Thymus (tissue), 11 donors: ENCODE results near the gene SNU13. TPM values are rescaled to one million over a fixed set of nuclear protein-coding genes. Genes with fewer than 3 reads are reported as not detected.
"Not testable (repeated sequence)": the region's sequence is repeated elsewhere in the genome, so short reads cannot be mapped to it uniquely, and the experiment has no call there.

Experiments used
- DNase-seq, 9 donors: peaks; one replicate each; pipeline ENCODE4 v3.0.0-alpha.2; 2013; ENCODE audit warnings: low spot score in 9 of 9, low read depth in 6 of 9, missing footprints in 1 of 9
- H3K27ac ChIP-seq, 2 donors: one replicate each; pipeline ENCODE4 v1.5.1; 2013; ENCODE audit warnings: control low read depth in 1 of 2, low read depth in 1 of 2, low read length in 1 of 2, mild to moderate bottlenecking in 1 of 2, moderate library complexity in 1 of 2
- H3K27me3 ChIP-seq, 2 donors: one replicate each; pipeline ENCODE4 v1.5.1; 2013; ENCODE audit warnings: low read length in 1 of 2; ENCODE audit not compliant: control insufficient read depth in 2 of 2, insufficient read depth in 1 of 2
- H3K36me3 ChIP-seq, 2 donors: one replicate each; pipeline ENCODE4 v1.5.1; 2013; ENCODE audit warnings: low read length in 1 of 2, mild to moderate bottlenecking in 1 of 2, moderate library complexity in 1 of 2; ENCODE audit not compliant: control insufficient read depth in 2 of 2, insufficient read depth in 2 of 2
- H3K4me1 ChIP-seq, 2 donors: one replicate each; pipeline ENCODE4 v1.5.1; 2013; ENCODE audit warnings: low read length in 2 of 2; ENCODE audit not compliant: control insufficient read depth in 2 of 2, insufficient read depth in 2 of 2
- H3K4me3 ChIP-seq, 2 donors: one replicate each; pipeline ENCODE4 v1.5.1; 2013; ENCODE audit warnings: low read length in 2 of 2, control low read depth in 1 of 2, mild to moderate bottlenecking in 1 of 2
- H3K9me3 ChIP-seq, 2 donors: one replicate each; pipeline ENCODE4 v1.5.1; 2013; ENCODE audit warnings: low read length in 1 of 2, mild to moderate bottlenecking in 1 of 2; ENCODE audit not compliant: control insufficient read depth in 2 of 2, insufficient read depth in 1 of 2
- WGBS: extraction: QIAGEN DNeasy Blood & Tissue Kit; methylation state at CpG from one replicate; pipeline ENCODE4 v1.1.7; 2013; 5-methylcytosine and 5-hydroxymethylcytosine counted together
- polyA plus RNA-seq: library from polyadenylated mRNA; stranded (reverse); fragments of 200-250 nt; gene quantifications from one replicate; pipeline ENCODE4 v1.2.3, GENCODE V29; 2013
- total RNA-seq: library from RNA; stranded (reverse); fragments of 120-200 nt; gene quantifications from one replicate; pipeline ENCODE4 v1.2.4, GENCODE V29; 2013
- donor health status: healthy.

SNU13 gene
- total and polyA plus RNA-seq, 2 donors = 121 to 130 TPM

- not testable (repeated sequence) for H3K27me3 ChIP-seq, H3K4me3 ChIP-seq, H3K4me1 ChIP-seq, H3K27ac ChIP-seq, DNase-seq, H3K9me3 ChIP-seq
- peaks cover 28 to 33% of the 10 kb centered on the region in 2 donors for H3K36me3 ChIP-seq
- WGBS = 98% methylated on average over 10 of the region's 10 CpGs
Observed at GRCh38 chr22:41672096-41672495, 16.6 kb downstream of the SNU13 start.

DNA sequence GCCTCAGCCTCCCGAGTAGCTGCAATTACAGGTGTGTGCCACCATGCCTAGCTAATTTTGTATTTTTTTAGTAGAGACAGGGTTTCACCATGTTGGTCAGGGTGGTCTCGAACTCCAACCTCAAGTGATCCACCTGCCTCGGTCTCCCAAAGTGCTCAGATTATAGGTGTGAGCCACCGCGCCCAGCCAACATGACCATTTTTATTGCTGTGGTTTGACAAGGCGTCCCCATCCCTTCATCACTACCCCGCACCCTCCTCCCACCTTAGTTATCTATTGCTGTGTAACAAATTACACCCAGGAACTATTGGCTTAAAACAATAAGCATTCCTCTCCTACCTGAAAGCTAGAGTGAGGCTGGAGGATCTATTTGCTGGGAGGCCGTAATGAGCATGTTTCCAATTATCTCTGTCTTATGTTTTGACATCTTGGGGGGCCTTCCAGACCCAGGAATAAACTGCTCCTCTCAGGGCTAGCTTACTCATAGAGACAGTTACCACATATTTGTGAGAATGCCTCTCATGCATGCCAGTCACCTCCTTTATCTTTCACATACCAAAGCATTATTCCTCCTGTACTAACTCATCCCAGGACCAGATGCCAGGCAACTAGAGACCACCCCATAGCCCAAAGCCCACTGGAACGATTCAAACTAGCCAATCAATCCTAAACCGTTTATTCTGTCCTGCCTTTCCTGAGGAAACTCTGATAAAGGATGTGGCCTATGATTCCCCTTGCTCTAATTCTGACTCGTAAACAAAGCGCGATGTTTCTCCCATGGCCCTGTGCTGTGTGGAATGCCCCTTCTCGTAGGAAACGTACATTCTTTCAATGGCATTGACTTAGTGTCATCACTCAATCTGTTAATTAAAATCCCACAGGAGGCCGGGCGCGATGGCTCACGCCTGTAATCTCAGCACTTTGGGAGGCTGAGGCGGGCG lies 19.4 kb downstream of the SNU13 start:
- 96% methylated on average over 21 of the region's 21 CpGs for WGBS
- no peaks in the 10 kb centered on the region for H3K9me3 ChIP-seq
- DNase-seq = no peak
- no peaks in the 10 kb centered on the region for H3K27me3 ChIP-seq
- peaks cover 3 to 18% of the 10 kb centered on the region in 2 donors for H3K4me1 ChIP-seq
- peaks cover 22 to 26% of the 10 kb centered on the region in 2 donors for H3K36me3 ChIP-seq
- H3K27ac ChIP-seq = no peak overlapping the region
- no peak overlapping the region for H3K4me3 ChIP-seq

DNA sequence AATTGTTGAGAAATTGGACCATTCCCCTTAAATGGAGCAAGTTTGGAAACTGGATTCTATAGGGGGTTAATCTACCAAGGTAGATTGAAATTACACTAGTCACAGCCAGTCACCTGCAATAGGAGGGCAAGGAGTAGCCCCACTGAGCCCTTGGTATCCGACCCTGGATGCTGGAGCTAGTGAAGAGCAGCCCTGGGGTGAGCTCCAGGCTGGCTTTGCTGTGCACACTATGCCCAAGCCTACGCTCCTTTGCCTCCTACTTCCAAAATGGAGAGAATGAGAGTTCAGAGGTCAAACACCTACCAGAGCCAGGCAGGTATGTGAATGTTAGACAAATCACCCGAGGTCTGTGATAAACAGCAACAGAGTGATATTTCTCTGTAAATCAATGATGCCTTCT lies 23.7 kb downstream of the SNU13 start:
- Histone ChIP-seq H3K27me3 (no peaks in the 10 kb centered on the region), H3K27ac (peak overlapping the region in 1 of 2 donors; percentile 47), H3K4me1 (peaks cover 3 to 18% of the 10 kb centered on the region in 2 donors), H3K9me3 (no peaks in the 10 kb centered on the region), H3K4me3 (no peak overlapping the region), H3K36me3 (peaks cover 42 to 54% of the 10 kb centered on the region in 2 donors)
- 97% methylated on average over 3 of the region's 3 CpGs for WGBS
- no peak for DNase-seq

GRCh38 chr22:41664490-41664889 lies 24.2 kb downstream of the SNU13 start:
- DNase-seq = no peak
- no peak overlapping the region for H3K4me3 ChIP-seq
- H3K4me1 ChIP-seq = peaks cover 3 to 18% of the 10 kb centered on the region in 2 donors
- peaks cover 46 to 58% of the 10 kb centered on the region in 2 donors for H3K36me3 ChIP-seq
- no peaks in the 10 kb centered on the region for H3K9me3 ChIP-seq
- no peaks in the 10 kb centered on the region for H3K27me3 ChIP-seq
- no peak overlapping the region for H3K27ac ChIP-seq

DNA sequence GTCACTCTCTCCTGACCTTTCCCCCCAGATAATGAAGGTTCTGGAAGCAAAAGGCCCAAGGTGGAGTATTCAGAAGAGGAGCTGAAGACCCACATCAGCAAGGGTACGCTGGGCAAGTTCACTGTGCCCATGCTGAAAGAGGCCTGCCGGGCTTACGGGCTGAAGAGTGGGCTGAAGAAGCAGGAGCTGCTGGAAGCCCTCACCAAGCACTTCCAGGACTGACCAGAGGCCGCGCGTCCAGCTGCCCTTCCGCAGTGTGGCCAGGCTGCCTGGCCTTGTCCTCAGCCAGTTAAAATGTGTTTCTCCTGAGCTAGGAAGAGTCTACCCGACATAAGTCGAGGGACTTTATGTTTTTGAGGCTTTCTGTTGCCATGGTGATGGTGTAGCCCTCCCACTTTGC lies 25.1 kb downstream of the SNU13 start:
- Histone ChIP-seq H3K4me1 (peaks cover 3 to 18% of the 10 kb centered on the region in 2 donors), H3K36me3 (peaks cover 55 to 67% of the 10 kb centered on the region in 2 donors)
- H3K27ac ChIP-seq, H3K4me3 ChIP-seq, DNase-seq, H3K27me3 ChIP-seq, H3K9me3 ChIP-seq: not testable (repeated sequence)
- 93% methylated on average over 9 of the region's 9 CpGs for WGBS

GRCh38 chr22:41661713-41662112 lies 27.0 kb downstream of the SNU13 start:
- 98% methylated on average over 2 of the region's 2 CpGs for WGBS
- DNase-seq = no peak
- peaks cover 68 to 84% of the 10 kb centered on the region in 2 donors for H3K36me3 ChIP-seq
- no peak overlapping the region for H3K27ac ChIP-seq
- H3K27me3 ChIP-seq = no peaks in the 10 kb centered on the region
- H3K9me3 ChIP-seq = no peaks in the 10 kb centered on the region
- H3K4me1 ChIP-seq = peaks cover 0 to 12% of the 10 kb centered on the region in 2 donors
- no peak overlapping the region for H3K4me3 ChIP-seq

DNA sequence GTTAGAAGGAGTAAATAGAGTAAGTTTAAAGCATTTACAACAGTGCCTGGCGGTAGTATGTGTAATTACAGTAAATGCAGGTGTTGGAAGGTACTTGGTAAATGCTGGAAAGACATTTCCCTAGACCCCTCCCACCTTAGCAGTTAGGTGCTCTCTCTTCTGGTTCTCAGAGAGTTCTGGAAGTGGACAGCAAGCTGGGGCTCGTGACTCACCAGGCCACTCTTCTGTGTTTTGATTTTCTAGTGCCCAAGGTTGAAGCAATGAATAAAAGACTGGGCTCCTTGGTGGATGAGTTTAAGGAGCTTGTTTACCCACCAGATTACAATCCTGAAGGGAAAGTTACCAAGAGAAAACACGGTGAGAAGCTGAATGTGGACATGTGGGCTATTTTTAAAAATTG lies 27.6 kb downstream of the SNU13 start:
- peaks cover 0 to 14% of the 10 kb centered on the region in 2 donors for H3K4me1 ChIP-seq
- no peaks in the 10 kb centered on the region for H3K9me3 ChIP-seq
- no peak overlapping the region for H3K4me3 ChIP-seq
- peaks cover 72 to 91% of the 10 kb centered on the region in 2 donors for H3K36me3 ChIP-seq
- no peak overlapping the region for H3K27ac ChIP-seq
- DNase-seq = no peak
- 98% methylated on average over 3 of the region's 3 CpGs for WGBS
- H3K27me3 ChIP-seq = no peaks in the 10 kb centered on the region

DNA sequence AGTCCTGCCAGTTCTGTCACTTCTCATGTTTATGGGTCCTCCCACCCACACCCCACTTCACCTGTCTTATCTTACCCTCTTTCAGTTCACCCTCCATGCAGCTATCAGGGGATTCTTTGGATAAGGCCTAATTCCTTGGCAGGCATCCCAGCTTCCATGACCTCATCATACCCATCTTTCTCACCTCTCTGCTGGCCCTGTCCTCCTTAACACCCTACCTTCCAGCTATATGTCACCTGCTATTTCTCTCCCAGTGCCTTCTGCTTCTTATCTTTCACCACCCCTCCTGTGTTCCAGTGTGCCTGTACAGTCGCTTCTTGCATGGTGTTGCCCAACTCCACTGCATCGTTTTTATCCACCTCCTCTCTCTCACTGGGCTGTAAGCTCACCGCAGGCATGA lies 28.3 kb downstream of the SNU13 start:
- Histone ChIP-seq H3K27ac (no peak overlapping the region), H3K9me3 (no peaks in the 10 kb centered on the region), H3K4me1 (peaks cover 0 to 15% of the 10 kb centered on the region in 2 donors), H3K27me3 (no peaks in the 10 kb centered on the region), H3K4me3 (no peak overlapping the region), H3K36me3 (peaks cover 78 to 95% of the 10 kb centered on the region in 2 donors)
- DNase-seq = no peak
- 99% methylated on average over 3 of the region's 3 CpGs for WGBS

GRCh38 chr22:41659941-41660340 lies 28.7 kb downstream of the SNU13 start:
- 100% methylated on average over 1 of the region's 1 CpG for WGBS
- no peak for DNase-seq
- H3K4me1 ChIP-seq = peaks cover 0 to 12% of the 10 kb centered on the region in 2 donors
- no peaks in the 10 kb centered on the region for H3K9me3 ChIP-seq
- H3K4me3 ChIP-seq = no peak overlapping the region
- no peaks in the 10 kb centered on the region for H3K27me3 ChIP-seq
- peaks cover 76 to 95% of the 10 kb centered on the region in 2 donors for H3K36me3 ChIP-seq
- H3K27ac ChIP-seq = no peak overlapping the region
